AML-193 (cell line): ENCODE measurements around the gene ACADM.
"Not testable (repeated sequence)": the region's sequence is repeated elsewhere in the genome, so short reads cannot be mapped to it uniquely, and the experiment has no call there.

Source experiments
- DNase-seq, 2 experiments: peaks; one replicate each; lab custom pipeline; 2025; lab: John Stamatoyannopoulos, UW

Gene ACADM

GRCh38 chr1:75736016-75736415 is 11.5 kb downstream of the ACADM start:
- no peak for DNase-seq

- DNase-seq, result no peak
Measured at GRCh38 chr1:75742047-75742625, 17.6 kb downstream of the ACADM start.

- peak; percentile 91 to 93 for DNase-seq
Measured at GRCh38 chr1:75745276-75745675, 20.8 kb downstream of the ACADM start.

DNA sequence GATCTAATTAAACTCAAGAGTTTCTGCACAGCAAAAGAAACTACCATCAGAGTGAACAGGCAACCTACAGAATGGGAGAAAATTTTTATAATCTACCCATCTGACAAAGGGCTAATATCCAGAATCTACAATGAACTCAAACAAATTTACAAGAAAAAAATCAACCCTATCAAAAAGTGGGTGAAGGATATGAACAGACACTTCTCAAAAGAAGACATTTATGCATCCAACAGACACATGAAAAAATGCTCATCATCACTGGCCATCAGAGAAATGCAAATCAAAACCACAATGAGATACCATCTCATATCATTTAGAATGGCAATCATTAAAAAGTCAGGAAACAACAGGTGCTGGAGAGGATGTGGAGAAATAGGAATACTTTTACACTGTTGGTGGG is 32.7 kb downstream of the ACADM start:
- not testable (repeated sequence) for DNase-seq

DNA sequence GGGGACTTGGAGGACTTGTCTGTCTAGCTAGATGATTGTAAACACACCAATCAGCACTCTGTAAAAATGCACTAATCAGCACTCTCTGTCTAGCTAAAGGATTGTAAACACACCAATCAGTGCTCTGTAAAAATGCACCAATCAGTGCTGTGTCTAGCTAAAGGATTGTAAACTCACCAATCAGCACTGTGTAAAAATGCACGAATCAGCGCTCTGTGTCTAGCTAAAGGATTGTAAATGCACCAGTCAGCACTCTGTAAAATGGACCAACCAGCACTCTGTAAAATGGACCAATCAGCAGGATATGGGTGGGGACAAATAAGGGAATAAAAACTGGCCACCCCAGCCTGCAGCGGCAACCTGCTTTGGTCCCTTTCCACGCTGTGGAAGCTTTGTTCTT is 34.0 kb downstream of the ACADM start:
- DNase-seq, result not testable (repeated sequence)

GRCh38 chr1:75764057-75764655 is 39.6 kb downstream of the ACADM start:
- DNase-seq, result peak in 1 of 2 experiments; percentile 27

- DNase-seq, result no peak
Measured at GRCh38 chr1:75765697-75766355, 41.3 kb downstream of the ACADM start.

GRCh38 chr1:75768016-75768415 is 43.5 kb downstream of the ACADM start:
- DNase-seq, result no peak

DNA sequence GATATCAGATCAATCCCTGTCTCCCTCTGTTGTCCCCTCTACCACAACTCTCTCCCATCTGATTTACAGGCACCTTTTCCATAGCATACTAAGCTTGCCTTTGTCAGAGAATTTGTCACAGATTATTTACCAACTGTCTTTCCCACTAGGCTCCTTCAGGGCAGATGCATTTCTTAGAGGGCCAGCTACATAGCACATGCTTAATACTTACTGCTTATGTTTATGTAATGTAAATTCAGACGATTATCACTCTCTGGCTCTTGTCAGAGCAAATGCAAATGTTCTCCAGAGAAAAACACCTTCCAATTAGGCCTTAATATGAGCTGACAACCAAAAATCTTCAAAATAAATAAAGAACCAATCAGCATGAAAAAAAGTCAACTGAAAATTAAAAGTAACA is 46.3 kb downstream of the ACADM start:
- no peak for DNase-seq

DNA sequence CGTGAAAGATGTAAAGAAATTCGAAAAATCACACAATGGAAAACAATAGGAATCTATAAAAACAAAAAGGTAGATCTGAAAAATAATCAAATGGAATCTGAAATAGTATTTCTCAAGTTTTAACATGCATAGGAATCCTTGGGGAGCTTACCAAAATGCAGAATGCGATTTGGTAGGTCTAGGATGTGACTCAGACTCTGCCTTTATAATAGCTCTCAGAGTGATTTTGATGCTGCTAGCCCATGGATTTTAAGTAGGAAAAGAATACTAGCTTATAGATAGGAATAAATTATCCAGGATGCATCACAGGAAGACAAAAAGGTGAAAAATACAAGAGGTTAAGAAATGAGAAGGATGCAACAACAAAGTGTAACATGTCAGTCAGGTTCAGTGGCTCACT is 47.5 kb downstream of the ACADM start:
- no peak for DNase-seq

GRCh38 chr1:75777812-75778211 is 53.3 kb downstream of the ACADM start:
- not testable (repeated sequence) for DNase-seq

DNA sequence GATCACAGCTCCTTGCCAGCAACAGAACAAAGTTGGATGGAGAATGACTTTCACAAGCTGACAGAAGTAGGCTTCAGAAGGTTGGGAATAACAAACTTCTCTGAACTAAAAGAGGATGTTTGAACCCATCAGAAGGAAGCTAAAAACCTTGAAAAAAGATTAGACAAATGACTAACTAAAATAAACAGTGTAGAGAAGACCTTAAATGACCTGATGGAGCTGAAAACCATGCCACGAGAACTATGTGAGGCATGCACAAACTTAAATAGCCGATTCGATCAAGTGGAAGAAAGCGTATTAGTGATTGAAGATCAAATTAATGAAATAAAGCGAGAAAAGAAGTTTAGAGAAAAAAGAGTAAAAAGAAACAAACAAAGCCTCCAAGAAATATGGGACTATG is 54.2 kb downstream of the ACADM start:
- DNase-seq, result not testable (repeated sequence)

DNA sequence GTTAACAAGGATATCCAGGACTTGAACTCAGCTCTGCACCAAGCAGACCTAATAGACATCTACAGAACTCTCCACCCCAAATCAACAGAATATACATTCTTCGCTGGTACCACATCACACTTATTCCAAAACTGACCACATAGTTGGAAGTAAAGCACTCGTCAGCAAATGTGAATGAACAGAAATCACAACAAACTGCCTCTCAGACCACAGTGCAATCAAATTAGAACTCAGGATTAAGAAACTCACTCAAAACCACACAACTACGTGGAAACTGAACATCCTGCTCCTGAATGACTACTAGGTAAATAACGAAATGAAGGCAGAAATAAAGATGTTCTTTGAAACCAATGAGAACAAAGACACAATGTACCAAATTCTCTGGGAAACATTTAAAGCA is 55.7 kb downstream of the ACADM start:
- not testable (repeated sequence) for DNase-seq

DNA sequence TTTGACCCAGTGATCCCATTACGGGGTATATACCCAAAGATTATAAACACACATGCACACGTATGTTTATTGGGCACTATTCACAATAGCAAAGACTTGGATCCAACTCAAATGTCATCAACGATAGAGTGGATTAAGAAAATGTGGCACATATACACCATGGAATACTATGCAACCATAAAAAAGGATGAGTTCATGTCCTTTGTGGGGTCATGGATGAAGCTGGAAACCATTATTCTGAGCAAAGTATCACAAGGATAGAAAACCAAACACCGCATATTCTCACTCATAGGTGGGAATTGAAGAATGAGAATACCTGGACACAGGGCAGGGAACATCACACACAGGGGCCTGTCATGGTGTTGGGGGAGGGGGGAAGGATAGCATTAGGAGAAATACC is 59.4 kb downstream of the ACADM start:
- DNase-seq, result not testable (repeated sequence)

DNA sequence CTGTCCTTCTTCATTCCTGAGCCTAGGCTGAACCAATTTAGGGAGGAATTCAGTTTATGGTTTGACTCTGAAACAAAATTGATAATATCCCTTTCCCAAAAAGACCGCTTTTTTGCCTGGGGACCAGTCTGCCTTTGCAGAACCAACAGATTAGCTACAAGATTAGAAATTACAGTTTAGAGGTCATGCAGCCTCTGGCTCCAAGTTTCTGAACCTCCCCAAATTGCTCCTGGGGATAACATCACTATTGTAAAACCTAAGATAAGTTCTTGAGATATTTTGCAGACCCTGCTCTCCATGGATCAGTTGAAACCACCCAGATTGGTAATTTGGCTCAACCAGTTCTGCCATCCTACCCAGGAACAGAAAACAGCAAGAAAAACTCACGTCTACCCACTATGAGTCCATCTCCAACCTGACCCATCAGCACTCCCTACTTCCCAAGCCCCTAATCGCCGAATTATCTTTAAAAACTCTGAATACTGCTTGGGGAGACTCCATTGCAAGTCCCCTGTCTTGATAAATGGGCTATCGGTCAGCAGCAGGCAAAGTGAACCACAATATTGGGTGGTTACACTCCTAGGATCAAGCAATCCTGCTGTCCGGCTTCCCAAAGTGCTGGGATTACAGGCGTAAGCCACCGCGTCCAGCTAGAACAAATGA is 60.9 kb downstream of the ACADM start:
- no peak for DNase-seq

GRCh38 chr1:75785983-75786853 is 61.7 kb downstream of the ACADM start, which contains the start of gene RABGGTB:
Gene RABGGTB, plus strand, starts transcription at chr1:75786256. Its CDS starts 16 bp downstream, at chr1:75786272.
- peak; percentile 93 to 95 for DNase-seq

- DNase-seq, result no peak
Measured at GRCh38 chr1:75786901-75787493, 62.5 kb downstream of the ACADM start.

- no peak for DNase-seq
Measured at GRCh38 chr1:75787524-75787923, 63.0 kb downstream of the ACADM start.

GRCh38 chr1:75789988-75790387 is 65.5 kb downstream of the ACADM start:
- DNase-seq, result no peak

GRCh38 chr1:75791022-75791421 is 66.5 kb downstream of the ACADM start:
- peak in 1 of 2 experiments; percentile 6 for DNase-seq

DNA sequence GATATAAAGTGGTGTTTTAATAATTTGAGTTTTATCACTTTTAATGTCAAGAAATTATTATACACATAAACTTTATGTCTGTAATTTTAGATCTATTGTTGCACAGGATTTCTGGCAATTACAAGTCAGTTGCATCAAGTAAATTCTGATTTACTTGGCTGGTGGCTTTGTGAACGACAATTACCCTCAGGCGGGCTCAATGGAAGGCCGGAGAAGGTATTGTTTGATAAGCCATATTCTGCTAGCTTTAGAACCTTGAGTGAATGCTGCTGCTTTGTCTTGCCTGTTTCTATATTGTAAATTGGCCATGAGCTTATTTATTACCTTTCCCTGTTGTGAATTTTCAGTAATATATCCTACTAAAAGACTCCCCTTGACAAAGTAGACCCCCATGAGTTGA is 67.6 kb downstream of the ACADM start:
- DNase-seq, result no peak
